K562 treated with DMSO at 1 percent for 4 hours (cell line): ENCODE data around the gene JAKMIP3. TPM values are rescaled to one million over a fixed set of nuclear protein-coding genes. Genes with fewer than 3 reads are reported as not detected.

ENCODE experiments used
- total RNA-seq: library from RNA; unstranded; fragments of 300-600 nt; gene quantifications from 2 replicates; pipeline ENCODE4 v1.2.3, GENCODE V29; 2022; ENCODE audit not compliant: insufficient read depth

The JAKMIP3 gene
- total RNA-seq = 0.36 and 0.50 TPM in 2 replicates

DNA sequence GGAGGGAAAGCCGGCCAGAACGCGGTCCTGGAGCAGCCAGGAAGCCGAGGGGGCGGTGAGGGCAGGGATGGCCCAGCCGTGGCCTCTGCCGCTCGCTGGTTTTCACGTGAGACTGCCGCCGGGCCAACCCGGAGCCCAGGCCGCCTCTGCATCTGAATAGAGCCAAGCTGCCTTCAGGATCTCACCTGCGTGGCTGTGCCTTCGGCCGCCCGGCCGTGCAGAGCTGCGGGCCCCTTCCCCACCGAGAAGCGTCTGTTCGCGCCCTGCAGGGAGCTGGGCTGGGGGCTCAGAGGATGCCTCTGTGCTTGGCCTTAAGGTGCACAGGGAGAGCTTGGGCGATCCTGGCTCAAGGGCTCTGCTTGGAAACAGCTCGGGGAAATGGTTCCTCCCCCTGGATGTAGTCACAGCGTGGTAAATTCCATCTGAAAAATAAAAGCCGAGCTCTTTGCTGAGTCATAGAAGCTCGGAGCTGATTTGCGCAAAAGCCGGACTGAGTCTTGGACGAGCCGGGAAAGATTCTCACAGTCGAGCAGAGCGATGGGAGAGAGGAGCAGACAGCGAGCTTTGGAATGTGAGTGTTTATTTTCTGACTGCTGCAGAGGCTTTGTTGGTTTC is at the start of gene JAKMIP3:
TSS of gene JAKMIP3 (plus strand) at position 456 of the 615 bp plus-strand sequence. CDS start 38,863 bp downstream, outside the sequence.

Other genes with a start within 250 kb of the JAKMIP3 start
- 20.0 and 22.4 TPM in 2 replicates for gene PPP2R2D, start 164.9 kb upstream of the JAKMIP3 start, total RNA-seq
- 14.4 and 15.4 TPM in 2 replicates for gene BNIP3, start 84.0 kb upstream of the JAKMIP3 start, total RNA-seq
- 0.44 TPM in 1 of 2 replicates, not detected in the other for gene DPYSL4, start 121.0 kb downstream of the JAKMIP3 start, total RNA-seq
- gene STK32C, start 242.0 kb downstream of the JAKMIP3 start, total RNA-seq = 18.3 and 27.4 TPM in 2 replicates